ENCODE data around the gene PGGT1B.

- TF ChIP-seq YY1 (IDR thresholded peaks at IDR 0.05; ENCODE audit: low read depth): no peak
- TF ChIP-seq FOXM1 (IDR thresholded peaks at IDR 0.05; ENCODE audit: borderline replicate concordance, low read depth): no peak
- no peak for TF ChIP-seq ZBTB7A (IDR thresholded peaks at IDR 0.05; ENCODE audit: low read depth)
- TF ChIP-seq, protein P1, sequence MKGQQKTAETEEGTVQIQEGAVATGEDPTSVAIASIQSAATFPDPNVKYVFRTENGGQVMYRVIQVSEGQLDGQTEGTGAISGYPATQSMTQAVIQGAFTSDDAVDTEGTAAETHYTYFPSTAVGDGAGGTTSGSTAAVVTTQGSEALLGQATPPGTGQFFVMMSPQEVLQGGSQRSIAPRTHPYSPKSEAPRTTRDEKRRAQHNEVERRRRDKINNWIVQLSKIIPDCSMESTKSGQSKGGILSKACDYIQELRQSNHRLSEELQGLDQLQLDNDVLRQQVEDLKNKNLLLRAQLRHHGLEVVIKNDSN (IDR thresholded peaks at IDR 0.05): no peak
- TF ChIP-seq CEBPB (IDR thresholded peaks at IDR 0.05): no peak
- no peak for TF ChIP-seq RAD21 (IDR thresholded peaks at IDR 0.05; ENCODE audit: low read depth)
- TF ChIP-seq CREB1 (IDR thresholded peaks at IDR 0.05; ENCODE audit: low read depth): no peak
- no peak for TF ChIP-seq EP300 (IDR thresholded peaks at IDR 0.05; ENCODE audit: borderline replicate concordance)
- TF ChIP-seq REST (IDR thresholded peaks at IDR 0.05; ENCODE audit: low read depth): no peak
- TF ChIP-seq, protein P2, sequence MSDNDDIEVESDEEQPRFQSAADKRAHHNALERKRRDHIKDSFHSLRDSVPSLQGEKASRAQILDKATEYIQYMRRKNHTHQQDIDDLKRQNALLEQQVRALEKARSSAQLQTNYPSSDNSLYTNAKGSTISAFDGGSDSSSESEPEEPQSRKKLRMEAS (IDR thresholded peaks at IDR 0.05): no peak
- no peak for TF ChIP-seq NFIC (IDR thresholded peaks at IDR 0.05)
These were observed 72.3 kb downstream of the PGGT1B start for GRCh38 chr5:115190388-115190787.

Data from Ishikawa (cell line).